Small intestine (tissue), 7 donors: ENCODE data around the gene FOXL2. TPM values are rescaled to one million over a fixed set of nuclear protein-coding genes. Genes with fewer than 3 reads are reported as not detected.

Source experiments
- DNase-seq, 2 donors: peaks; one replicate each; pipeline versions ENCODE4 v3.0.0 to v3.0.0-alpha.2; 2013
- FAIRE-seq: peaks from 2 replicates; lab custom pipeline; 2012; peaks lifted over from hg19 to GRCh38; lab: Jason Lieb, UNC
- H3K27ac ChIP-seq, 3 donors: one replicate each; pipeline ENCODE4 v1.5.1; 2013; ENCODE audit warnings: low read length in 2 of 3, mild to moderate bottlenecking in 2 of 3, control low read depth in 1 of 3, inconsistent platforms in 1 of 3, low read depth in 1 of 3, moderate library complexity in 1 of 3
- H3K27me3 ChIP-seq, 3 donors: one replicate each; pipeline ENCODE4 v1.6.1; 2013; ENCODE audit warnings: low read length in 3 of 3, inconsistent platforms in 1 of 3; ENCODE audit not compliant: control insufficient read depth in 3 of 3, insufficient read depth in 3 of 3
- H3K36me3 ChIP-seq, 3 donors: one replicate each; pipeline ENCODE4 v1.6.1; 2013; ENCODE audit warnings: low read length in 3 of 3, inconsistent platforms in 1 of 3, low read depth in 1 of 3, mild to moderate bottlenecking in 1 of 3, moderate library complexity in 1 of 3; ENCODE audit not compliant: control insufficient read depth in 3 of 3, insufficient read depth in 2 of 3
- H3K4me1 ChIP-seq, 3 donors: one replicate each; pipeline ENCODE4 v1.6.1; 2013; ENCODE audit warnings: low read length in 2 of 3, inconsistent platforms in 1 of 3, low read depth in 1 of 3, mild to moderate bottlenecking in 1 of 3, moderate library complexity in 1 of 3; ENCODE audit not compliant: control insufficient read depth in 3 of 3, insufficient read depth in 2 of 3
- H3K4me3 ChIP-seq, 3 donors: one replicate each; pipeline ENCODE4 v1.5.1; 2013; ENCODE audit warnings: low read length in 3 of 3, control low read depth in 1 of 3, inconsistent platforms in 1 of 3, low read depth in 1 of 3, mild to moderate bottlenecking in 1 of 3, moderate library complexity in 1 of 3
- H3K9me3 ChIP-seq, 2 donors: one replicate each; pipeline ENCODE4 v1.6.1; 2013; ENCODE audit warnings: low read depth in 1 of 2, low read length in 1 of 2; ENCODE audit not compliant: control insufficient read depth in 2 of 2, insufficient read depth in 1 of 2
- WGBS, 3 donors: extraction: QIAGEN DNeasy Blood & Tissue Kit; methylation state at CpG; one replicate each; pipeline ENCODE4 v1.1.7; 2013; 5-methylcytosine and 5-hydroxymethylcytosine counted together
- polyA plus RNA-seq, 4 donors: library from polyadenylated mRNA; stranded (reverse) in 3 of 4; unstranded in 1 of 4; fragments of 200-250 nt in 3 of 4; fragments of 120-200 nt in 1 of 4; gene quantifications; one replicate each; pipeline versions ENCODE4 v1.2.1 to v1.2.3, GENCODE V29; 2013
- donor health status: healthy with polysubstance abuse.
- donor health status: control.
- donor health status: control.
- donor health status: Bipolar disorder and iron deficiency.
- donor health status: healthy.

The FOXL2 gene
- polyA plus RNA-seq, 4 donors, result not detected

DNA sequence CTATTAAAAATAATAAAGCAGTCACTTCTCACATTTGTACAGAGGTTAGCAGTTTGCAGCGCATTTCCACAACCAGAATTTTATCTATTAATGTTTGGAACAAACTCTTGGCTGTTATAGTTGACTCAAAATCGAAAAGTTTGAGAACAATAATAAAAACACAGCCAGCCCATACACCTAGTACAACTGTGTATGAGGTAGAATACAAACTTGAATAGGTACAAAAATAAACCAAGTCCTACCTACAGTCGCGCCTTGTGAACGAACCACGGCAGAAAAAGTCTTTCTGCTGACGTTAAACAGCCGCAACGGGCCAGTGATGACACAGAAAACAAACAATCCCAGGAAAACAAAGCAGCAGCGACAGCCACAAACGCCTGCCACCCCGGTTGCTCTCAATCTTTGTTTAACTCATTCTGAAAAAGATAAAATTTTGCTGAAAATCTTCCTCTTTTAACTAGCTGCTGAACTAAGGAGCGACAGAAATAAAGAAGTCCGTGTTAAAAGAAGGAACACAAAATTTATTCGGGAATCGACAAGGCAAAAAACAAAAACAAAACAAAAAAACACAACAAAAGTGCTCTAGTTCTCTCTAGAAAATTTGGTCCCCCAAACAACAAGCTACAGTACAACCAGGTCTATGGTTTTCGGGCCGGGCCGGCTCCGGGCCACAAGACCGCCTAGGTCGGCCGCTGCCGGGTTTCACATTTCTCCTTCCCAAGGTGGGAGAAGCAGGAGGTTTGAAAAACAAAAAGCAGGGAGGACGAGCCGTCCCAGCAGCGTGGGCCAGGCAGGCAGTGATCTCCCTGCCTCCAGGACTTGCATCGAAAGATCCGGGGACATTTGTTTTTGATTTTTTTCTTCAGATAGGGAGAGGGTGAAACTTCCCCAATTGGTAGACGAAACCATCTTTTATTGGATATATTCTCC lies 2.9 kb downstream of the FOXL2 start:
- peaks cover 2 to 21% (median 8%) of the 10 kb centered on the region in 3 donors for H3K4me1 ChIP-seq
- no peak overlapping the region for H3K27ac ChIP-seq
- H3K27me3 ChIP-seq, result peaks cover 17 to 97% (median 60%) of the 10 kb centered on the region in 3 donors
- H3K9me3 ChIP-seq, result no peaks in the 10 kb centered on the region
- no peak for FAIRE-seq
- H3K36me3 ChIP-seq, result no peaks in the 10 kb centered on the region
- DNase-seq, result peak in 1 of 2 donors; percentile 48
- WGBS, 3 donors, result 9 to 11% (median 10%) methylated on average over 30 of the region's 30 CpGs
- no peak overlapping the region for H3K4me3 ChIP-seq

- Histone ChIP-seq H3K9me3 (no peaks in the 10 kb centered on the region), H3K4me1 (peaks cover 2 to 21% (median 8%) of the 10 kb centered on the region in 3 donors), H3K4me3 (no peak overlapping the region), H3K36me3 (no peaks in the 10 kb centered on the region), H3K27me3 (peaks cover 17 to 97% (median 62%) of the 10 kb centered on the region in 3 donors), H3K27ac (no peak overlapping the region)
- 13 to 25% (median 18%) methylated on average over 24 to 25 of the region's 25 CpGs for WGBS, 3 donors
- FAIRE-seq, result no peak
- peak in 1 of 2 donors; percentile 18 for DNase-seq
Measured at GRCh38 chr3:138942861-138943623, 3.9 kb downstream of the FOXL2 start.

DNA sequence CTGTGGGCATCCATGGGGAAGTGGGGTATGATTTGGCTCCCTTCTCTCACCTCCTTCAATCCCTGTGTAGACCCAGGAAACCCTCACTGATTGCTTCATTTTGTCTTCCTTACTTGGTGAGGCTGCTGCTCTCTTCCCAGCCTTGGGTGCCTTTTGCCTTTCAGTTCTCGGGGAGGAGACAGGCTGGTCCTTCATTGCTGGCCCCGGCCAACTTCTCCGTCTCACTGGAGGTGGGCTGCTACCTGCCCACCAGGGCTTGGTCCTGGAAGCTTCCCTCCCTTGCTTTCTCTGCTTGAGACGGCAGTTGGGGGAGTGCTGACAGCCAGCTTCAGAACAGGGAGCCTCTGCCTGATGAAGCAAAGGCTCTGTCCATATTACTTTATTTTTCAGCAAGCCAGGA lies 4.7 kb downstream of the FOXL2 start:
- H3K4me1 ChIP-seq, result peaks cover 2 to 21% (median 8%) of the 10 kb centered on the region in 3 donors
- WGBS, 3 donors, result 78 to 85% (median 82%) methylated on average over 4 of the region's 4 CpGs
- FAIRE-seq, result no peak

DNA sequence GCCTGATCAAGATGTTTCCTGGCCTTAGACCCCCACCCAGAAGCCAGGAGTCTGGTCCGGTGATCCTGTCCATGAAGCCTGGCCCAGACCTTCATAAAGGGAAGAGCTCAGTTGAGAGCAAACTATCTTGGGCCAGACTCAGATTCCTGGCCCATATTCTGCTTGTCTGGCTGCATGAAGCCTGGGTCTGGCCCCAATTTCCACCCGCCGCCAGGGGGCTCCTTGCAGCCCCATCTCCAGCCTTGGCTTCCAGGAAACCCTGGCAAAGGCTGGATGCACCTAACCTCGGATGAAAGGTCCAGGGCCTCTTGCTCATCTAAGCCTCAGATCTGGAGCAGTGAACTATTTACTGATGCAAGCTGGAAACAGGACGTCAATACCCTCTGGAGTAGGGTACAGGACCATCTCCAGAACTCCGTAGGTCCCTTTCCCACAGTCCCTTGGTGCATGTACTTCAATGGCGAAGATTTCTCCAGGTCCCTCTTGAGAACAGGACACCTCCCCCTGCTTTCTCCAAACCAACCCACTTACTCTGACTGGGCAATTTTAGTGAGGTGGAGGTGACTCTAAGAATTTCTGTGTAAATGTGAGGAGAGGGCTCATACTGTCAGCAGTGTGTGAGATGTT lies 5.6 kb downstream of the FOXL2 start:
- FAIRE-seq (no peak), DNase-seq (peak; percentile 61 to 70)
- H3K27me3 ChIP-seq, result peaks cover 10 to 97% (median 68%) of the 10 kb centered on the region in 3 donors
- H3K4me1 ChIP-seq, result peaks cover 1 to 17% (median 8%) of the 10 kb centered on the region in 3 donors
- H3K36me3 ChIP-seq, result no peaks in the 10 kb centered on the region
- no peak overlapping the region for H3K27ac ChIP-seq
- no peak overlapping the region for H3K4me3 ChIP-seq
- 31 to 47% (median 37%) methylated on average over 7 of the region's 7 CpGs for WGBS, 3 donors
- no peaks in the 10 kb centered on the region for H3K9me3 ChIP-seq

More for the DNA sequence above, 4.7 kb downstream of the FOXL2 start:
- DNase-seq, result no peak
- Histone ChIP-seq H3K4me3 (no peak overlapping the region), H3K9me3 (no peaks in the 10 kb centered on the region), H3K36me3 (no peaks in the 10 kb centered on the region), H3K27me3 (peaks cover 16 to 97% (median 65%) of the 10 kb centered on the region in 3 donors), H3K27ac (no peak overlapping the region)

- 60 to 65% (median 60%) methylated on average over 6 of the region's 6 CpGs for WGBS, 3 donors
- Histone ChIP-seq H3K4me3 (no peak overlapping the region), H3K36me3 (no peaks in the 10 kb centered on the region), H3K27me3 (peaks cover 4 to 100% (median 64%) of the 10 kb centered on the region in 3 donors), H3K4me1 (peaks cover 0 to 17% (median 7%) of the 10 kb centered on the region in 3 donors), H3K9me3 (no peaks in the 10 kb centered on the region), H3K27ac (no peak overlapping the region)
- FAIRE-seq, result no peak
- DNase-seq, result no peak
Measured at GRCh38 chr3:138940446-138940845, 6.5 kb downstream of the FOXL2 start.

- peaks cover 0 to 11% (median 3%) of the 10 kb centered on the region in 3 donors for H3K4me1 ChIP-seq
- H3K27ac ChIP-seq, result no peak overlapping the region
- H3K4me3 ChIP-seq, result no peak overlapping the region
- peaks cover 3 to 98% (median 57%) of the 10 kb centered on the region in 3 donors for H3K27me3 ChIP-seq
- WGBS, 3 donors, result 4 to 9% (median 6%) methylated on average over 52 of the region's 52 CpGs
- no peaks in the 10 kb centered on the region for H3K36me3 ChIP-seq
- DNase-seq (peak in 1 of 2 donors; percentile 21), FAIRE-seq (no peak)
- no peaks in the 10 kb centered on the region for H3K9me3 ChIP-seq
Measured at GRCh38 chr3:138939561-138940241, 7.2 kb downstream of the FOXL2 start.

- WGBS, 3 donors, result 6 to 8% (median 6%) methylated on average over 32 of the region's 32 CpGs
- FAIRE-seq, result no peak
Measured at GRCh38 chr3:138938877-138939560, 7.9 kb downstream of the FOXL2 start.

More at GRCh38 chr3:138938877-138939560, 7.9 kb downstream of the FOXL2 start:
- Histone ChIP-seq H3K9me3 (no peaks in the 10 kb centered on the region), H3K4me3 (no peak overlapping the region), H3K36me3 (no peaks in the 10 kb centered on the region), H3K27ac (no peak overlapping the region), H3K4me1 (peaks cover 0 to 5% (median 0%) of the 10 kb centered on the region in 3 donors), H3K27me3 (peaks cover 3 to 95% (median 54%) of the 10 kb centered on the region in 3 donors)
- no peak for DNase-seq
